B cell (primary cell): ENCODE data around the gene GABRD. TPM values are rescaled to one million over a fixed set of nuclear protein-coding genes. Genes with fewer than 3 reads are reported as not detected.

Source experiments
- ATAC-seq: fragments of 200-7000 bp; cut with Tn5 transposase; one replicate; pipeline ENCODE4 v1.10.0; 2021; ENCODE audit warnings: low read depth, mild to moderate bottlenecking, moderate number of reproducible peaks, moderate library complexity
- CTCF ChIA-PET: fragments of 350-600 bp; sonication (Branson Sonifier 250); formaldehyde crosslinking; loops from one replicate; lab custom pipeline; 2021; ENCODE audit warnings: antibody characterized with exemption, inconsistent platforms; lab: Charles Lee
- POLR2A ChIA-PET: fragments of 350-600 bp; sonication (Branson Sonifier 250); formaldehyde crosslinking; loops from one replicate; lab custom pipeline; 2021; ENCODE audit warnings: antibody characterized with exemption; lab: Charles Lee
- DNase-seq: peaks from one replicate; pipeline ENCODE4 v3.0.0; 2013
- H2AFZ ChIP-seq: 2 replicates; pipeline ENCODE4 v1.6.1; 2012; ENCODE audit warnings: mild to moderate bottlenecking, low read depth, low read length; ENCODE audit not compliant: insufficient read depth, poor library complexity, severe bottlenecking
- H3K27ac ChIP-seq, 2 donors: 1 replicate in 1 of 2; 2 replicates in 1 of 2; pipeline ENCODE4 v1.5.1; 2012 to 2013; ENCODE audit warnings: low read length in 2 of 2, mild to moderate bottlenecking in 2 of 2, moderate library complexity in 1 of 2
- H3K27me3 ChIP-seq, 4 experiments: fragments of 200-600 bp in 1 of 4; sonication (generic) in 1 of 4; replicated peaks in 1 of 4; 1 replicate in 2 of 4; 2 replicates in 2 of 4; pipeline versions ENCODE4 v1.6.1 to v1.7.0; 2013 to 2016; ENCODE audit warnings: low read length in 3 of 4, mild to moderate bottlenecking in 2 of 4, mixed read lengths in 1 of 4, moderate library complexity in 1 of 4; ENCODE audit not compliant: insufficient read depth in 4 of 4, control insufficient read depth in 3 of 4; ENCODE audit errors: control extremely low read depth in 1 of 4
- H3K36me3 ChIP-seq, 2 experiments: replicated peaks in 1 of 2; 1 replicate in 1 of 2; 2 replicates in 1 of 2; pipeline versions ENCODE4 v1.6.1 to v1.7.1; 2013; ENCODE audit warnings: low read length in 1 of 2; ENCODE audit not compliant: insufficient read depth in 2 of 2, control insufficient read depth in 1 of 2; ENCODE audit errors: control extremely low read depth in 1 of 2, extremely low read depth in 1 of 2
- H3K4me1 ChIP-seq, 2 donors: fragments of 200-600 bp in 1 of 2; sonication (generic) in 1 of 2; 1 replicate in 1 of 2; 2 replicates in 1 of 2; pipeline versions ENCODE4 v1.5.1 to v1.6.1; 2013 to 2017; ENCODE audit warnings: low read length in 2 of 2; ENCODE audit not compliant: control insufficient read depth in 2 of 2, insufficient read depth in 2 of 2
- H3K4me2 ChIP-seq: replicated peaks from 2 replicates; pipeline ENCODE3; 2012; ENCODE audit warnings: mild to moderate bottlenecking, low read depth, low read length; ENCODE audit not compliant: poor library complexity, severe bottlenecking
- H3K4me3 ChIP-seq, 5 experiments: fragments of 200-600 bp in 1 of 5; sonication (generic) in 1 of 5; 1 replicate in 3 of 5; 2 replicates in 2 of 5; pipeline versions ENCODE4 v1.5.1 to v1.7.0; 2011 to 2016; ENCODE audit warnings: low read length in 4 of 5, mild to moderate bottlenecking in 4 of 5, low read depth in 2 of 5, control low read depth in 1 of 5, moderate library complexity in 1 of 5; ENCODE audit not compliant: insufficient read depth in 1 of 5; ENCODE audit errors: control extremely low read depth in 1 of 5, extremely low read depth in 1 of 5
- H3K79me2 ChIP-seq: fragments of 200-600 bp; sonication (generic); one replicate; pipeline ENCODE4 v1.6.0; 2016; ENCODE audit warnings: low read length; ENCODE audit not compliant: control insufficient read depth, insufficient read depth
- H3K9ac ChIP-seq: fragments of 200-600 bp; sonication (generic); 2 replicates; pipeline ENCODE4 v1.6.1; 2017; ENCODE audit warnings: mild to moderate bottlenecking, low read length, moderate library complexity
- H3K9me3 ChIP-seq, 3 donors: one replicate each; pipeline versions ENCODE4 v1.6.1 to v1.7.1; 2013; ENCODE audit warnings: low read length in 2 of 3; ENCODE audit not compliant: control insufficient read depth in 2 of 3, insufficient read depth in 1 of 3; ENCODE audit errors: control extremely low read depth in 1 of 3
- H4K20me1 ChIP-seq: 2 replicates; pipeline ENCODE4 v1.6.0; 2012; ENCODE audit warnings: mild to moderate bottlenecking, low read length; ENCODE audit not compliant: insufficient read depth, control insufficient read depth, poor library complexity, severe bottlenecking
- H3K27ac Mint-ChIP-seq: one replicate; pipeline ENCODE4 v1.8.0; 2021; ENCODE audit warnings: mixed read lengths
- H3K27me3 Mint-ChIP-seq: one replicate; pipeline ENCODE4 v1.8.0; 2021; ENCODE audit warnings: mixed read lengths
- H3K4me1 Mint-ChIP-seq: one replicate; pipeline ENCODE4 v1.8.0; 2021; ENCODE audit warnings: mixed read lengths
- H3K4me3 Mint-ChIP-seq: one replicate; pipeline ENCODE4 v1.8.0; 2021; ENCODE audit warnings: mixed read lengths
- H3K9me3 Mint-ChIP-seq: one replicate; pipeline ENCODE4 v1.8.0; 2022; ENCODE audit warnings: mixed read lengths; ENCODE audit not compliant: insufficient read depth
- CTCF ChIP-seq: fragments of 200-600 bp; IDR thresholded peaks from one replicate; pipeline ENCODE4 v1.8.0; 2022; ENCODE audit warnings: antibody characterized with exemption, mild to moderate bottlenecking
- EZH2 ChIP-seq: IDR thresholded peaks from 2 replicates; pipeline ENCODE4 v1.6.1; 2012; ENCODE audit warnings: borderline replicate concordance, low read depth, mild to moderate bottlenecking, moderate library complexity, low read length; ENCODE audit not compliant: insufficient read depth, poor library complexity, severe bottlenecking
- WGBS: methylation state at CpG from one replicate; pipeline ENCODE4 v1.1.5; 2013; ENCODE audit warnings: missing lambda C conversion rate; ENCODE audit not compliant: insufficient coverage; 5-methylcytosine and 5-hydroxymethylcytosine counted together
- intact Hi-C: fragments of 100-400 bp; cut with micrococcal nuclease; formaldehyde crosslinking; loops from one replicate; pipeline ENCODE4 v1.10.0; 2022
- polyA plus RNA-seq: library from polyadenylated mRNA; depleted of rRNA; stranded (reverse); fragments of >200 nt; gene quantifications from 2 replicates; pipeline ENCODE4 v1.2.3, GENCODE V29; 2012
- total RNA-seq, 2 donors: library from RNA; stranded (reverse); fragments of 120-200 nt in 1 of 2; gene quantifications; 1 replicate in 1 of 2; 2 replicates in 1 of 2; pipeline versions ENCODE4 v1.2.3 to v1.2.4, GENCODE V29; 2013 to 2022

Gene GABRD
- total and polyA plus RNA-seq, 2 donors (not counting 1 experiment from before 2014, with no cell fraction given), result not detected

GRCh38 chr1:1975535-1975934 lies 43.6 kb upstream of the GABRD start:
- Mint-ChIP-seq H3K27ac (no peak overlapping the region), H3K27me3 (peaks cover 4% of the 10 kb centered on the region), H3K4me3 (no peak overlapping the region), H3K4me1 (no peaks in the 10 kb centered on the region), H3K9me3 (no peaks in the 10 kb centered on the region)
- Histone ChIP-seq H2AFZ (no peak overlapping the region), H3K4me2 (no peak overlapping the region), H3K4me3 (no peak overlapping the region), H3K36me3 (no peaks in the 10 kb centered on the region), H3K9ac (no peak overlapping the region), H4K20me1 (no peaks in the 10 kb centered on the region), H3K27me3 (peaks cover 0 to 2% (median 0%) of the 10 kb centered on the region in 4 experiments), H3K4me1 (no peaks in the 10 kb centered on the region), H3K9me3 (peaks cover 0 to 26% (median 0%) of the 10 kb centered on the region in 3 donors), H3K79me2 (no peaks in the 10 kb centered on the region), H3K27ac (no peak overlapping the region)
- intact Hi-C loops, result no loop called here
- DNase-seq (no peak), ATAC-seq (no peak)
- CTCF ChIA-PET, result no interaction called here
- TF ChIP-seq CTCF (no peak), EZH2 (no peak)
- POLR2A ChIA-PET, result no interaction called here
- WGBS, result 78% methylated on average over 14 of the region's 14 CpGs

- H2AFZ ChIP-seq, result no peak overlapping the region
- intact Hi-C loops, result no loop called here
- H3K9me3 ChIP-seq, result peaks cover 0 to 26% (median 0%) of the 10 kb centered on the region in 3 donors
- no peak overlapping the region for H3K9ac ChIP-seq
- H3K4me3 ChIP-seq, result no peak overlapping the region
- no peak overlapping the region for H3K4me2 ChIP-seq
- H4K20me1 ChIP-seq, result no peaks in the 10 kb centered on the region
- H3K4me3 Mint-ChIP-seq, result no peak overlapping the region
- ChIA-PET POLR2A (no interaction called here), CTCF (no interaction called here)
- no peak for DNase-seq
- 89% methylated on average over 14 of the region's 19 CpGs for WGBS
- no peaks in the 10 kb centered on the region for H3K9me3 Mint-ChIP-seq
- H3K27me3 ChIP-seq, result peaks cover 0 to 2% (median 0%) of the 10 kb centered on the region in 4 experiments
- H3K4me1 Mint-ChIP-seq, result no peaks in the 10 kb centered on the region
- ATAC-seq, result no peak
- no peak overlapping the region for H3K27ac Mint-ChIP-seq
- H3K27me3 Mint-ChIP-seq, result peaks cover 4% of the 10 kb centered on the region
- H3K27ac ChIP-seq, result no peak overlapping the region
- H3K79me2 ChIP-seq, result no peaks in the 10 kb centered on the region
- TF ChIP-seq CTCF, result no peak
- TF ChIP-seq EZH2, result no peak
- no peaks in the 10 kb centered on the region for H3K36me3 ChIP-seq
- no peaks in the 10 kb centered on the region for H3K4me1 ChIP-seq
These were observed 43.1 kb upstream of the GABRD start for GRCh38 chr1:1976031-1976430.
